Tibial nerve (tissue), 4 donors: Measurements from ENCODE around the gene GAGE12E.
"Not testable (repeated sequence)": the region's sequence is repeated elsewhere in the genome, so short reads cannot be mapped to it uniquely, and the experiment has no call there.

Experiments
- EP300 ChIP-seq, 2 donors: sonication (generic); formaldehyde crosslinking; IDR thresholded peaks; one replicate each; pipeline ENCODE4 v1.6.1; 2017; ENCODE audit warnings: antibody characterized with exemption in 2 of 2, mild to moderate bottlenecking in 1 of 2
- POLR2A ChIP-seq, 2 donors: fragments of 450-650 bp; IDR thresholded peaks; one replicate each; pipeline ENCODE4 v1.6.1; 2017; ENCODE audit warnings: antibody characterized with exemption in 2 of 2, mild to moderate bottlenecking in 2 of 2, moderate library complexity in 2 of 2
- TF ChIP-seq, protein P1 (sequence below), 5 experiments: fragments of 200-600 bp in 3 of 5; fragments of 450-650 bp in 2 of 5; sonication (generic) in 3 of 5; IDR thresholded peaks; one replicate each; pipeline ENCODE4 v1.5.1; 2016 to 2019; ENCODE audit warnings: antibody characterized with exemption in 5 of 5, mild to moderate bottlenecking in 3 of 5, moderate library complexity in 2 of 5

DNA sequence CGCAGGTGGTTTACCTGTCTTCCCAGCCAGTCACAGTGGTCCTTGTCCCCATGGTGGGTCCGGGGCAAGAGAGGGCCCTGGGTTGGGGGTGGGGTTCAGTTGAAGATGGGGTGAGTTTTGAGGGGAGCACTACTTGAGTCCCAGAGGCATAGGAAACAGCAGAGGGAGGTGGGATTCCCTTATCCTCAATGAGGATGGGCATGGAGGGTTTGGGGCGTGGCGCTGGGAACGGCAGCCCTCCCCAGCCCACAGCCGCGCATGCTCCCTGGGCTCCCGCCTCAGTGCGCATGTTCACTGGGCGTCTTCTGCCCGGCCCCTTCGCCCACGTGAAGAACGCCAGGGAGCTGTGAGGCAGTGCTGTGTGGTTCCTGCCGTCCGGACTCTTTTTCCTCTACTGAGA is 47.6 kb downstream of the GAGE12E start, which contains the start of gene GAGE1:
- TF ChIP-seq POLR2A, EP300 (IDR thresholded peaks at IDR 0.05): not testable (repeated sequence)
- TF ChIP-seq, protein P1, sequence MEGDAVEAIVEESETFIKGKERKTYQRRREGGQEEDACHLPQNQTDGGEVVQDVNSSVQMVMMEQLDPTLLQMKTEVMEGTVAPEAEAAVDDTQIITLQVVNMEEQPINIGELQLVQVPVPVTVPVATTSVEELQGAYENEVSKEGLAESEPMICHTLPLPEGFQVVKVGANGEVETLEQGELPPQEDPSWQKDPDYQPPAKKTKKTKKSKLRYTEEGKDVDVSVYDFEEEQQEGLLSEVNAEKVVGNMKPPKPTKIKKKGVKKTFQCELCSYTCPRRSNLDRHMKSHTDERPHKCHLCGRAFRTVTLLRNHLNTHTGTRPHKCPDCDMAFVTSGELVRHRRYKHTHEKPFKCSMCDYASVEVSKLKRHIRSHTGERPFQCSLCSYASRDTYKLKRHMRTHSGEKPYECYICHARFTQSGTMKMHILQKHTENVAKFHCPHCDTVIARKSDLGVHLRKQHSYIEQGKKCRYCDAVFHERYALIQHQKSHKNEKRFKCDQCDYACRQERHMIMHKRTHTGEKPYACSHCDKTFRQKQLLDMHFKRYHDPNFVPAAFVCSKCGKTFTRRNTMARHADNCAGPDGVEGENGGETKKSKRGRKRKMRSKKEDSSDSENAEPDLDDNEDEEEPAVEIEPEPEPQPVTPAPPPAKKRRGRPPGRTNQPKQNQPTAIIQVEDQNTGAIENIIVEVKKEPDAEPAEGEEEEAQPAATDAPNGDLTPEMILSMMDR (IDR thresholded peaks at IDR 0.05): not testable (repeated sequence)
